Astrocyte (in vitro differentiated cells and primary cell): Measurements from ENCODE around the gene KRT36. TPM values are rescaled to one million over a fixed set of nuclear protein-coding genes. Genes with fewer than 3 reads are reported as not detected.

Experiments
- DNase-seq: peaks from one replicate; pipeline ENCODE4 v3.0.0-alpha.2; 2010; ENCODE audit warnings: low read depth
- FAIRE-seq: peaks from 2 replicates; lab custom pipeline; 2011; peaks lifted over from hg19 to GRCh38; lab: Jason Lieb, UNC
- H2AFZ ChIP-seq: 2 replicates; pipeline ENCODE4 v1.6.0; 2012; ENCODE audit warnings: low read depth, low read length, inconsistent platforms
- H3K27ac ChIP-seq: 2 replicates; pipeline ENCODE4 v1.5.1; 2011; ENCODE audit warnings: low read depth, low read length, inconsistent platforms
- H3K27me3 ChIP-seq: 2 replicates; pipeline ENCODE4 v1.6.0; 2011; ENCODE audit warnings: low read length, inconsistent platforms; ENCODE audit not compliant: insufficient read depth
- H3K36me3 ChIP-seq: 2 replicates; pipeline ENCODE4 v1.5.1; 2011; ENCODE audit warnings: low read length, inconsistent platforms; ENCODE audit not compliant: insufficient read depth
- H3K4me1 ChIP-seq: 2 replicates; pipeline ENCODE4 v1.5.1; 2011; ENCODE audit warnings: low read length, inconsistent platforms; ENCODE audit not compliant: insufficient read depth
- H3K4me2 ChIP-seq: 2 replicates; pipeline ENCODE4 v1.6.0; 2012; ENCODE audit warnings: low read length, inconsistent platforms
- H3K4me3 ChIP-seq: 2 replicates; pipeline ENCODE4 v1.5.1; 2011; ENCODE audit warnings: low read depth, mild to moderate bottlenecking, low read length, inconsistent platforms; ENCODE audit not compliant: insufficient read depth
- H3K79me2 ChIP-seq: 2 replicates; pipeline ENCODE4 v1.6.0; 2012; ENCODE audit warnings: mild to moderate bottlenecking, low read length, inconsistent platforms; ENCODE audit not compliant: insufficient read depth
- H3K9ac ChIP-seq: 2 replicates; pipeline ENCODE4 v1.6.0; 2012; ENCODE audit warnings: mild to moderate bottlenecking, low read length, inconsistent platforms
- H3K9me3 ChIP-seq: 2 replicates; pipeline ENCODE4 v1.5.1; 2012; ENCODE audit warnings: low read depth, mild to moderate bottlenecking, low read length, inconsistent platforms; ENCODE audit not compliant: insufficient read depth
- H4K20me1 ChIP-seq: 2 replicates; pipeline ENCODE4 v1.6.0; 2012; ENCODE audit warnings: low read length, inconsistent platforms; ENCODE audit not compliant: insufficient read depth
- H3K27ac Mint-ChIP-seq: one replicate; pipeline ENCODE4 v1.8.0; 2021; ENCODE audit warnings: mild to moderate bottlenecking, mixed read lengths; ENCODE audit not compliant: unreplicated experiment
- H3K27me3 Mint-ChIP-seq: one replicate; pipeline ENCODE4 v1.8.0; 2021; ENCODE audit warnings: low read depth, mixed read lengths; ENCODE audit not compliant: unreplicated experiment
- H3K36me3 Mint-ChIP-seq: one replicate; pipeline ENCODE4 v1.8.0; 2021; ENCODE audit warnings: low read depth, mixed read lengths; ENCODE audit not compliant: unreplicated experiment
- H3K4me1 Mint-ChIP-seq: one replicate; pipeline ENCODE4 v1.8.0; 2021; ENCODE audit warnings: low read depth, mixed read lengths; ENCODE audit not compliant: unreplicated experiment
- H3K4me3 Mint-ChIP-seq: one replicate; pipeline ENCODE4 v1.8.0; 2021; ENCODE audit warnings: mild to moderate bottlenecking, moderate library complexity, mixed read lengths; ENCODE audit not compliant: unreplicated experiment
- H3K9me3 Mint-ChIP-seq: one replicate; pipeline ENCODE4 v1.8.0; 2021; ENCODE audit warnings: mild to moderate bottlenecking, mixed read lengths; ENCODE audit not compliant: unreplicated experiment
- EZH2 ChIP-seq: IDR thresholded peaks from 2 replicates; pipeline ENCODE4 v1.6.1; 2012; ENCODE audit warnings: mild to moderate bottlenecking, low read length, inconsistent platforms; ENCODE audit not compliant: insufficient read depth
- total RNA-seq: library from RNA; stranded (reverse); gene quantifications from 2 replicates; pipeline ENCODE4 v1.2.1, GENCODE V29; 2021
- TF ChIP-seq, protein P1 (sequence below): IDR thresholded peaks from 2 replicates; pipeline ENCODE4 v1.5.1; 2011; ENCODE audit warnings: low read depth, mild to moderate bottlenecking, inconsistent platforms, low read length, moderate library complexity; ENCODE audit not compliant: insufficient read depth

KRT36 gene
- total RNA-seq, 1 donor from 2014 or later: not detected

DNA sequence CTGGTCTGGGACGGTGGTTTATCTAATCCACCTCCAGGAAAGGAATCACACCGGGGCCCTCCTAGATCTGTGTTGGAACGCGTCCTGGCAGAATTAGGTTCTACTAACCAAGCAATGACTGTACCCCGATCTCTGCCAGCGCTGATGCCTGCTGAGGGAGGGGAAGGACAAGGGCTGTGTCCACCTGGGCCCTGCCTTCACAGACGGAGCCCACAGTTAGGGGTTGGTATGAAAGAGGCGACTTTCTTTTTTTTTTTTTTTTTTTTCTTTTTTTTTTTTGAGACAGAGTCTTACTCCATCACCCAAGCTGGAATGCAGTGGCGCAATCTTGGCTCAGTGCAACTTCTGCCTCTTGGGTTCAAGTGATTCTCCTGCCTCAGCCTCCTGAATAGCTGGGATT, 48.3 kb upstream of the KRT36 start:
- Histone ChIP-seq H3K27ac (no peak overlapping the region), H3K4me1 (peaks cover 11% of the 10 kb centered on the region), H2AFZ (no peak overlapping the region), H3K4me3 (no peak overlapping the region), H3K9me3 (no peaks in the 10 kb centered on the region), H3K79me2 (no peaks in the 10 kb centered on the region), H4K20me1 (no peaks in the 10 kb centered on the region), H3K27me3 (no peaks in the 10 kb centered on the region), H3K36me3 (no peaks in the 10 kb centered on the region), H3K9ac (no peak overlapping the region), H3K4me2 (peak overlapping the region; percentile 41)
- no peak overlapping the region for H3K4me3 Mint-ChIP-seq
- FAIRE-seq (no peak), DNase-seq (no peak)
- H3K9me3 Mint-ChIP-seq: no peaks in the 10 kb centered on the region
- H3K27ac Mint-ChIP-seq: no peak overlapping the region
- peaks cover 14% of the 10 kb centered on the region for H3K27me3 Mint-ChIP-seq
- H3K36me3 Mint-ChIP-seq: peaks cover 2% of the 10 kb centered on the region
- H3K4me1 Mint-ChIP-seq: peaks cover 20% of the 10 kb centered on the region
- TF ChIP-seq, protein P1, sequence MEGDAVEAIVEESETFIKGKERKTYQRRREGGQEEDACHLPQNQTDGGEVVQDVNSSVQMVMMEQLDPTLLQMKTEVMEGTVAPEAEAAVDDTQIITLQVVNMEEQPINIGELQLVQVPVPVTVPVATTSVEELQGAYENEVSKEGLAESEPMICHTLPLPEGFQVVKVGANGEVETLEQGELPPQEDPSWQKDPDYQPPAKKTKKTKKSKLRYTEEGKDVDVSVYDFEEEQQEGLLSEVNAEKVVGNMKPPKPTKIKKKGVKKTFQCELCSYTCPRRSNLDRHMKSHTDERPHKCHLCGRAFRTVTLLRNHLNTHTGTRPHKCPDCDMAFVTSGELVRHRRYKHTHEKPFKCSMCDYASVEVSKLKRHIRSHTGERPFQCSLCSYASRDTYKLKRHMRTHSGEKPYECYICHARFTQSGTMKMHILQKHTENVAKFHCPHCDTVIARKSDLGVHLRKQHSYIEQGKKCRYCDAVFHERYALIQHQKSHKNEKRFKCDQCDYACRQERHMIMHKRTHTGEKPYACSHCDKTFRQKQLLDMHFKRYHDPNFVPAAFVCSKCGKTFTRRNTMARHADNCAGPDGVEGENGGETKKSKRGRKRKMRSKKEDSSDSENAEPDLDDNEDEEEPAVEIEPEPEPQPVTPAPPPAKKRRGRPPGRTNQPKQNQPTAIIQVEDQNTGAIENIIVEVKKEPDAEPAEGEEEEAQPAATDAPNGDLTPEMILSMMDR: no peak
- no peak for TF ChIP-seq EZH2

DNA sequence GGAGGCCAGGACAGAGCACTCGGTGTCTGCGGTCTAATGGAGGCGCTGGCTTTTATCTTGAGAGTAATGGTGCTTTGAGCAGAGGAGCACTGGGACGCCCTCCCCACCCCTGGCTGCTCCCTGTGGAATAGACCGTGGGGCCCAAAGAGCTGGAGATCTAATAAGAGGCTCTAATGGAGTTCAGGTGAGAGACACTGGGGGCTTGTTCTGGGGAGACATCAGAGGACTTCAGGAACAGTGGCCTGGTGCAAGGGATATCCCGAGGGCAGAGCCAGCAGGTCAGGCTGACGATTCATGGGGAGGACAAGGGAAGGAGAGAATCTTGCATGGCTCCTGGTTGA, 47.9 kb upstream of the KRT36 start:
- H4K20me1 ChIP-seq: no peaks in the 10 kb centered on the region
- H3K4me1 Mint-ChIP-seq: peaks cover 20% of the 10 kb centered on the region
- no peak overlapping the region for H3K27ac ChIP-seq
- peaks cover 14% of the 10 kb centered on the region for H3K27me3 Mint-ChIP-seq
- H3K9me3 ChIP-seq: no peaks in the 10 kb centered on the region
- DNase-seq (no peak), FAIRE-seq (no peak)
- H3K36me3 ChIP-seq: no peaks in the 10 kb centered on the region
- no peak overlapping the region for H3K4me2 ChIP-seq
- no peak overlapping the region for H3K4me3 ChIP-seq
- peaks cover 2% of the 10 kb centered on the region for H3K36me3 Mint-ChIP-seq
- no peak for TF ChIP-seq EZH2
- TF ChIP-seq, protein P1: no peak
- H3K4me1 ChIP-seq: peaks cover 11% of the 10 kb centered on the region
- no peak overlapping the region for H3K4me3 Mint-ChIP-seq
- no peaks in the 10 kb centered on the region for H3K9me3 Mint-ChIP-seq
- H3K79me2 ChIP-seq: no peaks in the 10 kb centered on the region
- H3K9ac ChIP-seq: no peak overlapping the region
- H2AFZ ChIP-seq: no peak overlapping the region
- H3K27ac Mint-ChIP-seq: peak overlapping the region; percentile 69
- H3K27me3 ChIP-seq: no peaks in the 10 kb centered on the region

DNA sequence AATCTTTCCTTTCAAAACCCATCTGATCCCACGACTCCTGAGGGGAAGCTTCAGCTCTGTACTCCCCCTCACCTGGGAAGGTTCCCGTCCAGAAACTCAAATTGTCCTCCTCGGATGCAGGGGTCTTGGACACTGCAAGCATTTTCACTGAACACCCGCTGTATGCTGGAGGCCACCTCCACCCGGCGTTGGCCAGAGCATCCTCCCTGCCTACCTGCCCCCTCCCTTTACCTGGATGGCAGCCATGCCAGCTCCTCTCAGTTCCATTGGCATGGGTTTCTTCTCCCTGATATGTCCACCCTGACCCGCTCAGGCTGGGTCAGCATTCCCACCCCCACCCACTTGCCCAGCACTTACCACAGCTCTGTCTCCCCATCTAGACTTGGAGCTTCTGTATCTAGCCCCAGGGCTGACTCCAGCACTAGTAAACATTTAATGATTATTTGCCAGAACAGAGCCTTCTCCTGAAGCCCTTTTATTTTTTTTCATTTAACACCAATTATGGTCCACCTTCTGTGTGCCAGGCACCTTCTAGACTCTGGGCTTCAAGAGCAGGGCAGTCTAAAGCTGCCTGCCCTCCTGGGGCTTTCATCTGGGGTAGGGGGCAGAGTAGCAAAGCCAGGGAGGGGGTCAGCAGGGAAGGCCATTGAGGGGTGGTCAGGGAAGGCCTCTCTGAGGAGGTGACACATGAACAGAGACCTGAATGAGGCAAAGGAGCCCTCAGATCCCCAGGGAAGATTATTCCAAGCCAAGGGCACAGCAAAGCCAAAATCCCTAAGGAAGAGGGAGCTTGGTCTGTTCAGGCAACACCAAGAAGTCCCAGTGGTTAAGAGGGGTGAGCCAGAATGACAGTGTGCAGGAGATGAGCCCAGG, 47.3 kb upstream of the KRT36 start:
- no peaks in the 10 kb centered on the region for H3K36me3 ChIP-seq
- H3K4me1 ChIP-seq: peaks cover 11% of the 10 kb centered on the region
- no peaks in the 10 kb centered on the region for H3K79me2 ChIP-seq
- no peak overlapping the region for H3K4me2 ChIP-seq
- FAIRE-seq (no peak), DNase-seq (no peak)
- no peaks in the 10 kb centered on the region for H3K9me3 ChIP-seq
- H3K36me3 Mint-ChIP-seq: peaks cover 2% of the 10 kb centered on the region
- H3K27me3 Mint-ChIP-seq: peaks cover 14% of the 10 kb centered on the region
- no peaks in the 10 kb centered on the region for H3K27me3 ChIP-seq
- H3K9me3 Mint-ChIP-seq: no peaks in the 10 kb centered on the region
- no peak overlapping the region for H3K9ac ChIP-seq
- no peaks in the 10 kb centered on the region for H4K20me1 ChIP-seq
- H3K4me3 Mint-ChIP-seq: no peak overlapping the region
- TF ChIP-seq EZH2: no peak
- TF ChIP-seq, protein P1: no peak
- peak overlapping the region; percentile 58 for H3K27ac Mint-ChIP-seq
- H3K4me1 Mint-ChIP-seq: peaks cover 20% of the 10 kb centered on the region
- H2AFZ ChIP-seq: no peak overlapping the region
- H3K4me3 ChIP-seq: no peak overlapping the region
- H3K27ac ChIP-seq: no peak overlapping the region
